ENCODE results near the gene GSTM3. TPM values are rescaled to one million over a fixed set of nuclear protein-coding genes. Genes with fewer than 3 reads are reported as not detected.

The GSTM3 gene
- total and polyA plus RNA-seq, 7 experiments from 2014 or later = 1.9 to 130 (median 11.9) TPM

GRCh38 chr1:109772658-109773202, 31.9 kb upstream of the GSTM3 start:
- ATAC-seq (no peak), DNase-seq (no peak)
- ChIA-PET POLR2A (interaction anchor here (0.7 to 2.0 kb wide), 4 partner anchors 131 to 226 kb away, joined by 3 to 8 read pairs (median 4); partner anchors contain the start of gene GNAI3), CTCF (interaction anchor here (1.0 to 14.3 kb wide), 11 partner anchors 18 to 228 kb away, joined by 3 to 382 read pairs (median 5); partner anchors contain the start of genes AHCYL1 and GNAI3)
- no peaks in the 10 kb centered on the region for H3K9me3 Mint-ChIP-seq
- peaks cover 0 to 21% (median 6%) of the 10 kb centered on the region in 7 donors for H3K4me1 Mint-ChIP-seq
- Histone ChIP-seq H3K27ac (ENCODE audit: low read depth, low read length) (no peak overlapping the region), H3K4me3 (ENCODE audit: low read length) (no peak overlapping the region), H3K9me3 (ENCODE audit: control insufficient read depth in 2 of 3, low read length in 3 of 3) (no peaks in the 10 kb centered on the region), H3K4me1 (ENCODE audit: control insufficient read depth in 2 of 2, insufficient read depth in 2 of 2, low read length in 2 of 2) (peaks cover 0 to 4% of the 10 kb centered on the region in 2 donors), H3K27me3 (ENCODE audit: control insufficient read depth in 2 of 2, insufficient read depth in 2 of 2, low read length in 2 of 2) (no peaks in the 10 kb centered on the region), H3K36me3 (ENCODE audit: control insufficient read depth in 2 of 3, insufficient read depth in 3 of 3, low read length in 3 of 3) (no peaks in the 10 kb centered on the region)
- H3K27ac Mint-ChIP-seq = peak overlapping the region in 1 of 9 donors; percentile 20
- no peak overlapping the region for H3K4me3 Mint-ChIP-seq
- intact Hi-C loops (cut with micrococcal nuclease) = loop anchor here (1.0 to 2.0 kb wide), 3 partner anchors 84 to 282 kb away; no protein-coding TSS in a partner anchor
- no peaks in the 10 kb centered on the region for H3K36me3 Mint-ChIP-seq
- H3K27me3 Mint-ChIP-seq = peaks cover 0 to 12% (median 5%) of the 10 kb centered on the region in 5 donors

GRCh38 chr1:109771712-109772657, 31.1 kb upstream of the GSTM3 start:
- Mint-ChIP-seq H3K36me3 (no peaks in the 10 kb centered on the region), H3K4me3 (no peak overlapping the region)

GRCh38 chr1:109770331-109771095, 29.7 kb upstream of the GSTM3 start:
- intact Hi-C loops (cut with micrococcal nuclease) = no loop called here
- Histone ChIP-seq H3K27me3 (ENCODE audit: control insufficient read depth in 2 of 2, insufficient read depth in 2 of 2, low read length in 2 of 2) (no peaks in the 10 kb centered on the region), H3K9me3 (ENCODE audit: control insufficient read depth in 2 of 3, low read length in 3 of 3) (no peaks in the 10 kb centered on the region), H3K27ac (ENCODE audit: low read depth, low read length) (no peak overlapping the region), H3K4me3 (ENCODE audit: low read length) (no peak overlapping the region), H3K36me3 (ENCODE audit: control insufficient read depth in 2 of 3, insufficient read depth in 3 of 3, low read length in 3 of 3) (no peaks in the 10 kb centered on the region), H3K4me1 (ENCODE audit: control insufficient read depth in 2 of 2, insufficient read depth in 2 of 2, low read length in 2 of 2) (no peaks in the 10 kb centered on the region)
- CTCF ChIA-PET = interaction anchor here (8.2 to 14.3 kb wide), 3 partner anchors 130 to 225 kb away, joined by 81 to 382 read pairs (median 116); partner anchors contain the start of gene AHCYL1
- H3K27ac Mint-ChIP-seq = no peak overlapping the region
- H3K27me3 Mint-ChIP-seq = peaks cover 0 to 11% (median 0%) of the 10 kb centered on the region in 5 donors
- H3K9me3 Mint-ChIP-seq = no peaks in the 10 kb centered on the region
- peaks cover 0 to 8% (median 2%) of the 10 kb centered on the region in 7 donors for H3K4me1 Mint-ChIP-seq
- POLR2A ChIA-PET = no interaction called here
- no peak overlapping the region for H3K4me3 Mint-ChIP-seq
- no peak for ATAC-seq
- H3K36me3 Mint-ChIP-seq = no peaks in the 10 kb centered on the region
- DNase-seq = no peak

More at GRCh38 chr1:109771712-109772657, 31.1 kb upstream of the GSTM3 start:
- Histone ChIP-seq H3K4me3 (ENCODE audit: low read length) (no peak overlapping the region), H3K27me3 (ENCODE audit: control insufficient read depth in 2 of 2, insufficient read depth in 2 of 2, low read length in 2 of 2) (no peaks in the 10 kb centered on the region), H3K9me3 (ENCODE audit: control insufficient read depth in 2 of 3, low read length in 3 of 3) (no peaks in the 10 kb centered on the region), H3K4me1 (ENCODE audit: control insufficient read depth in 2 of 2, insufficient read depth in 2 of 2, low read length in 2 of 2) (peaks cover 0 to 2% of the 10 kb centered on the region in 2 donors), H3K27ac (ENCODE audit: low read depth, low read length) (no peak overlapping the region), H3K36me3 (ENCODE audit: control insufficient read depth in 2 of 3, insufficient read depth in 3 of 3, low read length in 3 of 3) (no peaks in the 10 kb centered on the region)
- DNase-seq (peak in 1 of 9 donors; percentile 3), ATAC-seq (no peak)
- ChIA-PET CTCF (interaction anchor here (1.0 to 14.3 kb wide), 7 partner anchors 19 to 227 kb away, joined by 4 to 382 read pairs (median 7); partner anchors contain the start of genes AHCYL1 and GNAI3), POLR2A (interaction anchor here (1.7 to 2.0 kb wide), 2 partner anchors 133 to 225 kb away, joined by 5 to 8 read pairs; no protein-coding TSS in a partner anchor)
- no peaks in the 10 kb centered on the region for H3K9me3 Mint-ChIP-seq
- H3K27me3 Mint-ChIP-seq = peaks cover 0 to 12% (median 5%) of the 10 kb centered on the region in 5 donors
- H3K27ac Mint-ChIP-seq = peak overlapping the region in 2 of 9 donors; percentile 37 to 43
- H3K4me1 Mint-ChIP-seq = peaks cover 0 to 14% (median 6%) of the 10 kb centered on the region in 7 donors
- intact Hi-C loops (cut with micrococcal nuclease) = loop anchor here in 1 of 2 donors (2.0 kb wide), 1 partner anchor 83 kb away; no protein-coding TSS in a partner anchor

GRCh38 chr1:109769330-109770078, 28.7 kb upstream of the GSTM3 start:
- Histone ChIP-seq H3K27me3 (ENCODE audit: control insufficient read depth in 2 of 2, insufficient read depth in 2 of 2, low read length in 2 of 2) (no peaks in the 10 kb centered on the region), H3K9me3 (ENCODE audit: control insufficient read depth in 2 of 3, low read length in 3 of 3) (no peaks in the 10 kb centered on the region), H3K4me1 (ENCODE audit: control insufficient read depth in 2 of 2, insufficient read depth in 2 of 2, low read length in 2 of 2) (no peaks in the 10 kb centered on the region), H3K4me3 (ENCODE audit: low read length) (no peak overlapping the region), H3K27ac (ENCODE audit: low read depth, low read length) (no peak overlapping the region), H3K36me3 (ENCODE audit: control insufficient read depth in 2 of 3, insufficient read depth in 3 of 3, low read length in 3 of 3) (no peaks in the 10 kb centered on the region)
- ChIA-PET POLR2A (interaction anchor here (0.6 kb wide), 1 partner anchor 135 kb away, joined by 3 read pairs; no protein-coding TSS in a partner anchor), CTCF (interaction anchor here (1.1 to 10.3 kb wide), 3 partner anchors 129 to 224 kb away, joined by 3 to 116 read pairs (median 6); no protein-coding TSS in a partner anchor)
- Mint-ChIP-seq H3K36me3 (no peaks in the 10 kb centered on the region), H3K27ac (peak overlapping the region in 2 of 9 donors; percentile 33 to 52), H3K4me3 (no peak overlapping the region), H3K4me1 (peaks cover 0 to 8% (median 2%) of the 10 kb centered on the region in 7 donors), H3K9me3 (no peaks in the 10 kb centered on the region), H3K27me3 (peaks cover 0 to 7% (median 0%) of the 10 kb centered on the region in 5 donors)
- intact Hi-C loops (cut with micrococcal nuclease) = no loop called here
- ATAC-seq (no peak), DNase-seq (peak in 1 of 9 donors; percentile 5)

GRCh38 chr1:109768820-109769219, 28.0 kb upstream of the GSTM3 start:
- no peaks in the 10 kb centered on the region for H3K9me3 ChIP-seq (ENCODE audit: control insufficient read depth in 2 of 3, low read length in 3 of 3)
- no peak overlapping the region for H3K4me3 ChIP-seq (ENCODE audit: low read length)
- no peak overlapping the region for H3K27ac ChIP-seq (ENCODE audit: low read depth, low read length)
- H3K36me3 Mint-ChIP-seq = no peaks in the 10 kb centered on the region
- intact Hi-C loops (cut with micrococcal nuclease) = no loop called here
- ATAC-seq (no peak), DNase-seq (peak in 1 of 9 donors; percentile 3)
- H3K4me1 Mint-ChIP-seq = peaks cover 0 to 7% (median 2%) of the 10 kb centered on the region in 7 donors
- peaks cover 0 to 7% (median 0%) of the 10 kb centered on the region in 5 donors for H3K27me3 Mint-ChIP-seq
- H3K27ac Mint-ChIP-seq = no peak overlapping the region
- ChIA-PET CTCF (interaction anchor here (1.1 to 2.2 kb wide), 2 partner anchors 128 to 223 kb away, joined by 3 to 6 read pairs; no protein-coding TSS in a partner anchor), POLR2A (interaction anchor here (0.6 kb wide), 1 partner anchor 135 kb away, joined by 3 read pairs; no protein-coding TSS in a partner anchor)
- H3K9me3 Mint-ChIP-seq = no peaks in the 10 kb centered on the region
- H3K4me1 ChIP-seq (ENCODE audit: control insufficient read depth in 2 of 2, insufficient read depth in 2 of 2, low read length in 2 of 2) = no peaks in the 10 kb centered on the region
- no peaks in the 10 kb centered on the region for H3K27me3 ChIP-seq (ENCODE audit: control insufficient read depth in 2 of 2, insufficient read depth in 2 of 2, low read length in 2 of 2)
- no peaks in the 10 kb centered on the region for H3K36me3 ChIP-seq (ENCODE audit: control insufficient read depth in 2 of 3, insufficient read depth in 3 of 3, low read length in 3 of 3)
- H3K4me3 Mint-ChIP-seq = no peak overlapping the region
